ENCODE measurements around the gene ACAP1. TPM values are rescaled to one million over a fixed set of nuclear protein-coding genes. Genes with fewer than 3 reads are reported as not detected.

The ACAP1 gene
- total and polyA plus RNA-seq, 2 experiments from 2014 or later = 10.2 TPM; not detected in 1

DNA sequence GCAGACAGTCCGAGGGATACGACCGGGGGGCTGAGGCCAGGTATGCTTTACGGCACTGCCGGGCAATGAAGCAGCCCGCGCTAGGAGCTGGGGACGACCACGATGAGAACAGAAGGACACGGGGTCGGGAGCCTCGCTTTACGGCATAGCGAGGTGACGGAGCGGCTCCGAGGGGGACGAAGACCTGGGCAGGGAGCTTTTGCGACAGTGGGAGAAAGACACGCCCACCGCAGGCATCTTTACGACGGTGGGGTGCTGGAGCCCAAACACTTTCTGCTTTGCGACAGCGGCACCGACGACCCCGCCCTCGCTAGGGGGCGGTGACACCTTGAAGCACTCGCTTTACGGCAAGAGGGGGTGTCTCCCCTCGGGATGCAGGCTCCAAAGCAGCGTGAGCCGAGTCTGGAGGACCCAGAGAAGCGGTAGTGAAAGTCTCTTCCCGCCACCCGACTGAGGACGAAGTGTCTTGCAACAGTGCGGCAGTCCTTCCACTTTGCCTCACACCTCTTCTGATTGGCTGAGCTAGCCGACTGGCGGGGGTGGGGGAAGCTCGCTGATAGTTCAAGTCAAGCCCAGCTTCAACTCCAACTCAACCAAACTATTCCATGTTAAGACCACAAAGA is 6.8 kb upstream of the ACAP1 start:
- peaks cover 17% of the 10 kb centered on the region for H3K79me2 ChIP-seq
- peak; percentile 99 for DNase-seq (ENCODE audit: low spot score)
- peak overlapping the region; percentile 91 for H3K4me2 ChIP-seq
- H3K27me3 ChIP-seq = no peaks in the 10 kb centered on the region
- no peaks in the 10 kb centered on the region for H3K9me2 ChIP-seq (replicated peaks; ENCODE audit: insufficient read depth)
- H2AFZ ChIP-seq = peak overlapping the region; percentile 54
- TF ChIP-seq EZH2 (IDR thresholded peaks at IDR 0.05; ENCODE audit: borderline replicate concordance) (no peak), EZH2phosphoT487 (IDR thresholded peaks at IDR 0.05; ENCODE audit: low read depth, severe bottlenecking, unreplicated experiment) (no peak)
- TF ChIP-seq, protein P1, sequence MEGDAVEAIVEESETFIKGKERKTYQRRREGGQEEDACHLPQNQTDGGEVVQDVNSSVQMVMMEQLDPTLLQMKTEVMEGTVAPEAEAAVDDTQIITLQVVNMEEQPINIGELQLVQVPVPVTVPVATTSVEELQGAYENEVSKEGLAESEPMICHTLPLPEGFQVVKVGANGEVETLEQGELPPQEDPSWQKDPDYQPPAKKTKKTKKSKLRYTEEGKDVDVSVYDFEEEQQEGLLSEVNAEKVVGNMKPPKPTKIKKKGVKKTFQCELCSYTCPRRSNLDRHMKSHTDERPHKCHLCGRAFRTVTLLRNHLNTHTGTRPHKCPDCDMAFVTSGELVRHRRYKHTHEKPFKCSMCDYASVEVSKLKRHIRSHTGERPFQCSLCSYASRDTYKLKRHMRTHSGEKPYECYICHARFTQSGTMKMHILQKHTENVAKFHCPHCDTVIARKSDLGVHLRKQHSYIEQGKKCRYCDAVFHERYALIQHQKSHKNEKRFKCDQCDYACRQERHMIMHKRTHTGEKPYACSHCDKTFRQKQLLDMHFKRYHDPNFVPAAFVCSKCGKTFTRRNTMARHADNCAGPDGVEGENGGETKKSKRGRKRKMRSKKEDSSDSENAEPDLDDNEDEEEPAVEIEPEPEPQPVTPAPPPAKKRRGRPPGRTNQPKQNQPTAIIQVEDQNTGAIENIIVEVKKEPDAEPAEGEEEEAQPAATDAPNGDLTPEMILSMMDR (IDR thresholded peaks at IDR 0.05; ENCODE audit: poor library complexity) = no peak
- WGBS (ENCODE audit: low lambda C conversion rate, missing lambda C conversion rate) = 2% methylated on average over 43 of the region's 43 CpGs
- H4K20me1 ChIP-seq (ENCODE audit: insufficient read depth, poor library complexity, severe bottlenecking) = no peaks in the 10 kb centered on the region
- H3K36me3 ChIP-seq (replicated peaks; ENCODE audit: insufficient read depth, low read depth) = no peaks in the 10 kb centered on the region
- H3K27ac ChIP-seq = peak overlapping the region; percentile 92
- no peaks in the 10 kb centered on the region for H3K9me3 ChIP-seq (ENCODE audit: low read depth)
- H3K4me3 ChIP-seq = peak overlapping the region; percentile 48
- H3K4me1 ChIP-seq (ENCODE audit: insufficient read depth) = peaks cover 10% of the 10 kb centered on the region

GRCh38 chr17:7329997-7330637 is 6.2 kb upstream of the ACAP1 start:
- peaks cover 17% of the 10 kb centered on the region for H3K79me2 ChIP-seq
- no peaks in the 10 kb centered on the region for H3K27me3 ChIP-seq
- peak overlapping the region; percentile 84 for H3K4me2 ChIP-seq
- no peaks in the 10 kb centered on the region for H4K20me1 ChIP-seq (ENCODE audit: insufficient read depth, poor library complexity, severe bottlenecking)
- peaks cover 10% of the 10 kb centered on the region for H3K4me1 ChIP-seq (ENCODE audit: insufficient read depth)
- H3K9me2 ChIP-seq (replicated peaks; ENCODE audit: insufficient read depth) = no peaks in the 10 kb centered on the region
- H3K27ac ChIP-seq = peak overlapping the region; percentile 92
- WGBS (ENCODE audit: low lambda C conversion rate, missing lambda C conversion rate) = 5% methylated on average over 22 of the region's 34 CpGs
- no peaks in the 10 kb centered on the region for H3K9me3 ChIP-seq (ENCODE audit: low read depth)
- peak overlapping the region; percentile 48 for H3K4me3 ChIP-seq
- no peak for TF ChIP-seq EZH2 (IDR thresholded peaks at IDR 0.05; ENCODE audit: borderline replicate concordance)
- no peak for TF ChIP-seq EZH2phosphoT487 (IDR thresholded peaks at IDR 0.05; ENCODE audit: low read depth, severe bottlenecking, unreplicated experiment)
- TF ChIP-seq, protein P1 (IDR thresholded peaks at IDR 0.05; ENCODE audit: poor library complexity) = no peak
- H3K36me3 ChIP-seq (replicated peaks; ENCODE audit: insufficient read depth, low read depth) = no peaks in the 10 kb centered on the region
- peak overlapping the region; percentile 54 for H2AFZ ChIP-seq
- peak; percentile 83 for DNase-seq (ENCODE audit: low spot score)

DNA sequence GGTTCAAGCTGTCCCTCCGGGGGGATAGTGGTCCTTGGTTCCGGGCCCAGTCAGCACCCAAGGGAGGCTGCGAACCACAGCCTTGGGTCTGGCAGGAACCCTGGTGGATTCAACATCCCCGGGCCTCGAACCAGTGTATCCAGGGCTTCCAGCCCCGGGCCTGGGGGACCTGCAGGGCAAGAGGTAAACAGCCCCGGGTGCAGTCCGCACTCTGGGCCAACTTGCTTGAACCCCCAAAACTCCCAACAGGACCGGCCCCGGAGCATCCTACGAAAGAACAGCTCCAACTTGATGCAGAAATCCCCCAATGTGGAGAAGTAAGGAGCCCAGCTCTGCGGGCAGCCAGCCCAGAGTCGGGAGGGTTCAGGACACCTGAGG is 5.7 kb upstream of the ACAP1 start:
- H3K9me2 ChIP-seq (replicated peaks; ENCODE audit: insufficient read depth) = no peaks in the 10 kb centered on the region
- TF ChIP-seq, protein P1 (IDR thresholded peaks at IDR 0.05; ENCODE audit: poor library complexity) = no peak
- TF ChIP-seq EZH2 (IDR thresholded peaks at IDR 0.05; ENCODE audit: borderline replicate concordance) (no peak), EZH2phosphoT487 (IDR thresholded peaks at IDR 0.05; ENCODE audit: low read depth, severe bottlenecking, unreplicated experiment) (no peak)
- H2AFZ ChIP-seq = peak overlapping the region; percentile 54
- WGBS (ENCODE audit: low lambda C conversion rate, missing lambda C conversion rate) = 90% methylated on average over 13 of the region's 13 CpGs
- peaks cover 10% of the 10 kb centered on the region for H3K4me1 ChIP-seq (ENCODE audit: insufficient read depth)
- no peaks in the 10 kb centered on the region for H4K20me1 ChIP-seq (ENCODE audit: insufficient read depth, poor library complexity, severe bottlenecking)
- no peaks in the 10 kb centered on the region for H3K9me3 ChIP-seq (ENCODE audit: low read depth)
- DNase-seq (ENCODE audit: low spot score) = no peak
- H3K4me2 ChIP-seq = peak overlapping the region; percentile 84
- no peaks in the 10 kb centered on the region for H3K27me3 ChIP-seq
- H3K27ac ChIP-seq = peak overlapping the region; percentile 92
- peak overlapping the region; percentile 48 for H3K4me3 ChIP-seq
- H3K36me3 ChIP-seq (replicated peaks; ENCODE audit: insufficient read depth, low read depth) = no peaks in the 10 kb centered on the region
- peaks cover 17% of the 10 kb centered on the region for H3K79me2 ChIP-seq
